H9 (cell line): ENCODE results near the gene RWDD4. TPM values are rescaled to one million over a fixed set of nuclear protein-coding genes. Genes with fewer than 3 reads are reported as not detected.

Source experiments
- DNase-seq: peaks from one replicate; pipeline ENCODE4 v3.0.0-alpha.2; 2017
- H2AFZ ChIP-seq: one replicate; pipeline ENCODE4 v1.6.1; 2013; ENCODE audit warnings: mild to moderate bottlenecking, low read length, control low read depth, moderate library complexity
- H2AK5ac ChIP-seq: 2 replicates; pipeline ENCODE4 v1.6.1; 2013; ENCODE audit warnings: low read length, control low read depth, mixed read lengths; ENCODE audit not compliant: insufficient read length
- H2BK120ac ChIP-seq: one replicate; pipeline ENCODE4 v1.6.1; 2013; ENCODE audit warnings: low read depth, mild to moderate bottlenecking, low read length, control low read depth, inconsistent platforms; ENCODE audit not compliant: poor library complexity, severe bottlenecking
- H2BK12ac ChIP-seq: 2 replicates; pipeline ENCODE4 v1.6.1; 2013; ENCODE audit warnings: low read length, control low read depth, mixed read lengths, low read depth; ENCODE audit not compliant: insufficient read length
- H2BK15ac ChIP-seq: 2 replicates; pipeline ENCODE4 v1.6.1; 2013; ENCODE audit warnings: low read depth, low read length, control low read depth
- H2BK20ac ChIP-seq: one replicate; pipeline ENCODE4 v1.6.1; 2013; ENCODE audit warnings: low read depth, mild to moderate bottlenecking, low read length, control low read depth, inconsistent platforms; ENCODE audit not compliant: poor library complexity, severe bottlenecking
- H2BK5ac ChIP-seq: 2 replicates; pipeline ENCODE4 v1.6.1; 2013; ENCODE audit warnings: low read length, control low read depth, mixed read lengths; ENCODE audit not compliant: insufficient read length
- H3K14ac ChIP-seq: 2 replicates; pipeline ENCODE4 v1.6.1; 2013; ENCODE audit warnings: low read length, control low read depth; ENCODE audit not compliant: insufficient read depth
- H3K18ac ChIP-seq: 2 replicates; pipeline ENCODE4 v1.6.1; 2013; ENCODE audit warnings: low read depth, mild to moderate bottlenecking, mixed read lengths, low read length, control low read depth; ENCODE audit not compliant: insufficient read length
- H3K23ac ChIP-seq: 2 replicates; pipeline ENCODE4 v1.6.1; 2013; ENCODE audit warnings: low read length, control low read depth, mixed read lengths, low read depth; ENCODE audit not compliant: insufficient read length
- H3K23me2 ChIP-seq: 2 replicates; pipeline ENCODE4 v1.6.1; 2013; ENCODE audit warnings: low read depth, mild to moderate bottlenecking, mixed read lengths, low read length, control low read depth; ENCODE audit not compliant: insufficient read length, poor library complexity, severe bottlenecking
- H3K27ac ChIP-seq: 2 replicates; pipeline ENCODE4 v1.5.1; 2013; ENCODE audit warnings: low read length, control low read depth, mixed read lengths, low read depth; ENCODE audit not compliant: insufficient read length
- H3K27me3 ChIP-seq: 2 replicates; pipeline ENCODE4 v1.6.1; 2013; ENCODE audit warnings: low read length, control low read depth, inconsistent platforms; ENCODE audit not compliant: insufficient read depth
- H3K4ac ChIP-seq: 2 replicates; pipeline ENCODE4 v1.6.1; 2013; ENCODE audit warnings: low read depth, mild to moderate bottlenecking, control low read depth, inconsistent platforms, low read length, moderate library complexity
- H3K4me1 ChIP-seq: 2 replicates; pipeline ENCODE4 v1.6.1; 2013; ENCODE audit warnings: low read length, control low read depth, inconsistent platforms; ENCODE audit not compliant: insufficient read depth
- H3K4me2 ChIP-seq: 2 replicates; pipeline ENCODE4 v1.6.1; 2013; ENCODE audit warnings: low read length, control low read depth, mixed read lengths; ENCODE audit not compliant: insufficient read length, insufficient read depth
- H3K56ac ChIP-seq: 2 replicates; pipeline ENCODE4 v1.6.1; 2013; ENCODE audit warnings: low read depth, mild to moderate bottlenecking, mixed read lengths, low read length, control low read depth; ENCODE audit not compliant: insufficient read length
- H3K79me1 ChIP-seq: 2 replicates; pipeline ENCODE4 v1.6.1; 2013; ENCODE audit warnings: low read depth, mild to moderate bottlenecking, moderate library complexity, low read length, control low read depth, inconsistent platforms; ENCODE audit not compliant: insufficient read depth, poor library complexity, severe bottlenecking
- H3K79me2 ChIP-seq: 2 replicates; pipeline ENCODE4 v1.6.1; 2013; ENCODE audit warnings: low read length, control low read depth, inconsistent platforms; ENCODE audit not compliant: insufficient read depth
- H3K9ac ChIP-seq: 2 replicates; pipeline ENCODE4 v1.6.1; 2013; ENCODE audit warnings: low read length, control low read depth, mixed read lengths; ENCODE audit not compliant: insufficient read length; ENCODE audit errors: extremely low read depth
- H3K9me3 ChIP-seq: one replicate; pipeline ENCODE4 v1.6.1; 2013; ENCODE audit warnings: low read depth, low read length, inconsistent platforms; ENCODE audit not compliant: control insufficient read depth
- H3T11ph ChIP-seq: one replicate; pipeline ENCODE4 v1.6.1; 2013; ENCODE audit warnings: mild to moderate bottlenecking, low read length, control low read depth, inconsistent platforms
- H4K20me1 ChIP-seq: one replicate; pipeline ENCODE4 v1.6.1; 2013; ENCODE audit not compliant: control insufficient read depth, insufficient read length, insufficient read depth
- H4K5ac ChIP-seq: 2 replicates; pipeline ENCODE4 v1.6.1; 2013; ENCODE audit warnings: low read depth, mild to moderate bottlenecking, mixed read lengths, low read length, control low read depth; ENCODE audit not compliant: insufficient read length
- H4K8ac ChIP-seq: replicated peaks from 2 replicates; pipeline ENCODE4 v1.6.1; 2013; ENCODE audit warnings: low read length, control low read depth, mixed read lengths, low read depth; ENCODE audit not compliant: insufficient read length
- H4K91ac ChIP-seq: 2 replicates; pipeline ENCODE4 v1.6.1; 2013; ENCODE audit warnings: low read depth, mild to moderate bottlenecking, moderate library complexity, mixed read lengths, low read length, control low read depth; ENCODE audit not compliant: insufficient read length
- H3K27ac Mint-ChIP-seq, 3 experiments: 2 replicates in 2 of 3; 3 replicates in 1 of 3; pipeline ENCODE4 v1.8.0; 2020 to 2021; ENCODE audit warnings: mixed read lengths in 3 of 3, mild to moderate bottlenecking in 1 of 3, moderate library complexity in 1 of 3
- H3K27me3 Mint-ChIP-seq: 2 replicates; pipeline ENCODE4 v1.8.0; 2021; ENCODE audit warnings: low read depth, mild to moderate bottlenecking, moderate library complexity, mixed read lengths
- H3K36me3 Mint-ChIP-seq, 3 experiments: 2 replicates in 2 of 3; 3 replicates in 1 of 3; pipeline ENCODE4 v1.8.0; 2020 to 2021; ENCODE audit warnings: low read depth in 3 of 3, mixed read lengths in 3 of 3; ENCODE audit not compliant: insufficient read depth in 1 of 3
- H3K4me1 Mint-ChIP-seq, 2 experiments: 2 replicates each; pipeline ENCODE4 v1.8.0; 2020; ENCODE audit warnings: mixed read lengths in 2 of 2
- H3K4me3 Mint-ChIP-seq, 2 experiments: 2 replicates in 1 of 2; 3 replicates in 1 of 2; pipeline ENCODE4 v1.8.0; 2020 to 2021; ENCODE audit warnings: mild to moderate bottlenecking in 2 of 2, mixed read lengths in 2 of 2, moderate library complexity in 1 of 2
- H3K9me3 Mint-ChIP-seq, 2 experiments: 2 replicates in 1 of 2; 3 replicates in 1 of 2; pipeline ENCODE4 v1.8.0; 2020; ENCODE audit warnings: mild to moderate bottlenecking in 2 of 2, mixed read lengths in 2 of 2, moderate library complexity in 1 of 2
- CTCF ChIP-seq: fragments of 200-600 bp; sonication (generic); conservative IDR thresholded peaks from 3 replicates; pipeline ENCODE4 v1.8.0; 2021; ENCODE audit warnings: antibody characterized with exemption, mild to moderate bottlenecking
- WGBS: extraction: QIAGEN DNeasy Blood & Tissue Kit; methylation state at CpG from one replicate; pipeline ENCODE4 v1.1.7; 2013; ENCODE audit warnings: missing lambda C conversion rate, low lambda C conversion rate, mixed read lengths; ENCODE audit not compliant: insufficient read length; ENCODE audit errors: extremely low coverage; 5-methylcytosine and 5-hydroxymethylcytosine counted together
- total RNA-seq: library from RNA; stranded (reverse); gene quantifications from 2 replicates; pipeline ENCODE4 v1.2.1, GENCODE V29; 2021

The RWDD4 gene
- total RNA-seq, 1 experiment from 2014 or later, result 17.8 TPM

DNA sequence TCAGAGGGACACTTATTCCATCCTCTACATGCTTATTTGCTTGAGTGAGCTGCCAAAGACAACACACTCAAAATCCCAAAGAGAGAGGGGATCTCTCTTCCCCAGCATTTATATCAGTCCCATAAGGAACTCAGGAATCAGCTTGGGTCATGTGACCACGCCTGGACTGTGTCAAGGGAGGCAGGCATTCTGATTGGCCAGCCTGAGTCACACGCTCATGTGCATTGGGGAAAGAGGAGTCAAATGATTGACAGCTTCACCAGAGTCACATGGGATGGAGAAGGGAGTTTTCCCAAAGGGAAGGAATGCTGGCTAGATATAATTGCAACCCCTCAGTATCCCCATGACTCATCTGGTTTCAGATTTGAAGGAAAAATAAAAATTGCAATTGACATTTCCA, 49.0 kb downstream of the RWDD4 start:
- no peaks in the 10 kb centered on the region; a peak in 1 of 7 replicates for H3K36me3 Mint-ChIP-seq
- Histone ChIP-seq H3K27me3 (no peaks in the 10 kb centered on the region), H4K5ac (no peak overlapping the region), H3K23me2 (no peaks in the 10 kb centered on the region), H3K14ac (no peak overlapping the region), H3K23ac (no peak overlapping the region), H2BK15ac (no peak overlapping the region), H3K79me1 (no peaks in the 10 kb centered on the region), H2AFZ (no peak overlapping the region), H3K56ac (no peak overlapping the region), H4K91ac (no peak overlapping the region), H4K20me1 (no peaks in the 10 kb centered on the region), H3K27ac (no peak overlapping the region), H4K8ac (no peak overlapping the region), H2BK20ac (no peak overlapping the region), H3K4ac (no peak overlapping the region), H3T11ph (no peak overlapping the region), H2BK5ac (no peak overlapping the region), H2BK120ac (no peak overlapping the region), H3K4me1 (no peaks in the 10 kb centered on the region; the same call in 1 of the 2 replicates), H2AK5ac (no peak overlapping the region), H3K9ac (no peak overlapping the region), H3K18ac (no peak overlapping the region), H3K9me3 (no peaks in the 10 kb centered on the region), H3K79me2 (no peaks in the 10 kb centered on the region), H3K4me2 (no peak overlapping the region), H2BK12ac (no peak overlapping the region)
- no CpG with 5 or more reads among the region's 2 CpGs for WGBS
- no peak for DNase-seq
- no peaks in the 10 kb centered on the region; a peak in 2 of 5 replicates for H3K9me3 Mint-ChIP-seq
- H3K27ac Mint-ChIP-seq, result no peak overlapping the region
- H3K27me3 Mint-ChIP-seq, result peaks cover 4% of the 10 kb centered on the region
- H3K4me1 Mint-ChIP-seq, result peaks cover 0 to 1% of the 10 kb centered on the region in 2 experiments; a peak in 1 of 4 replicates
- TF ChIP-seq CTCF, result no peak
- no peak overlapping the region for H3K4me3 Mint-ChIP-seq
